ENCODE results near the gene NKX2-2.

Gene NKX2-2

DNA sequence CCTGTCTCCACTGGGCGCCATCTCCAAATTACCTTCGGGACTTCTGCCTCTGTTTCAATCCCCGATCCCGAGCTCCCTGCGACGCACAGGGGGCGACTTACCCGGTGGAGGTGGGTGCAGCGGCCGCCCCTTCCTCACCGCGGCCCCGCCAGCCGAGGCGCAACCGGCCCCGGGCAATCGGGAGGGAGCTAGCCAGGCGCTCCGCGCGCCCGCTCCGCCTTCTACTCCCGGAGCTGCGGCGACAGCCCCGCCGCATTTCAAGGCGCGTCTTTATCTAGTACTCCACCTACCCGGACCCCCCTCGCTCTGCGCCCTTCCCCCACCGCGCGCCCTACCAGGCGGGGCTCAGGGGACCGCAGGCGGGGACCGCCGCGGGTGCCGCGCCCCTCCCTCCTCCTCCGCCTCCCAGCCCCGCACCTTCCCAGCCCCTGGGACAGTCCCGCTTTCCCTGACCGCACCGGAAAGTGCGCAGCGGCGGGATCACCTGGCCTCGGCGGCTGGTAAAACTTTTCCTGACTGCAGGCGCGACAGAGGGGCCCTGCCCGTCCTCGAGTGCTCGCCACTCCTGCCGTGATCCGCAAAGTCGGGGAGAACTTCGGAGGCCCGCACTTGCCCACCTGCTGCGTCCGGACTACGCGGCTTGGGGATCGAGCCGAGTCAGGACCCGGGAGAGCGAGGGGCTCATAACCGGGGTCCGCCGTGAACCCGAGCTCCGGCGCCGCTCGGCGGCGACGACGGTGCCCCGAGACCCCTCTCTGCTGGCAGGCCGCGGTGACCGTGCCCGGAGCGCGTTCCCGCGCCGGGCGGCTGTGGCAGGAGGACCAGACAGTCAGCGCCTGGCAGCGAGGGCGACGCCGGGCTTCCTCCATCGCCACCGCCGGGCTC, 8.0 kb upstream of the NKX2-2 start:
- no peak for DNase-seq

DNA sequence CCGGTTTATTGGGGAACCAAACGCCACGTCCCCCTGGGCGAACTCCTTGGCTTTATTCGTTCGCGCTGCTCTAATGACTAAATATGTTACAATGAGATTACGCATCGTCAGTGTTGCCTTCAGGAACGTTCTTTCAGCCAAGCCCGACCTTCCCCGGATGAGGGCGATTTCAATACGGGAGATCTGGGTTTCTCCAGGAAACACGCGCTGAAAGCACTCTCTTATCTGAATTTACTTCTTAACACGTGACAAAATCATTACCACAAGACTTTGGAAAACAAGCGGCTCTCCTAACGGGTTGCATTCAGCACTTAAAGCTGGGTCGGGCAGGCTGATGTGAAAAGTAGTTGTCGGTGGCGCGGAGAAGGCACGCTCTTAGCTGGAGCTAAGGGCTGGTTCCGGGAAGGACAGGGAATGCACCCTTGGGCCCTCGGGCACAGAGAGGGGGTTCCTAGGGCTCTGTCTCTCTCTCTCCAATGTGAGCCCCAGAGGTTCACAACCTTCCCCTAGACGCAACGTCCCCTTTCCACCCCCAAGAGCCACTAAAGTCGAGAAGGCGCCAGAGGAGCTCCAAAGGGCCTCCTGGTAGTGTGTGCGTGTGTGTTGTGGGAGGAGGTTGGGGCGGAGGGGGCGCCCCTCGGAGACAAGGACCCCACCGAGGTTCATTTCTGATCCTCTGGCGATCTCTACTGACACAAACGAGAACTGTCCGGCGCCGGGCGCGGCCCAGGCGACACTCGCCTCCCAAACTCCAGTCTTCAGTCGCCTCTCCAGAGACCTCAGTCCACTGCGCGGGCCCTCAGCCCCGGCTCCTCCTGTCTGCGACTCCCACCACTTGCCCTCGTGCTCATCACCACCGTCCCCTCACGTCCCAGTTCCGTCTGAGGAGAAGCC, 7.1 kb upstream of the NKX2-2 start:
- no peak for DNase-seq

DNA sequence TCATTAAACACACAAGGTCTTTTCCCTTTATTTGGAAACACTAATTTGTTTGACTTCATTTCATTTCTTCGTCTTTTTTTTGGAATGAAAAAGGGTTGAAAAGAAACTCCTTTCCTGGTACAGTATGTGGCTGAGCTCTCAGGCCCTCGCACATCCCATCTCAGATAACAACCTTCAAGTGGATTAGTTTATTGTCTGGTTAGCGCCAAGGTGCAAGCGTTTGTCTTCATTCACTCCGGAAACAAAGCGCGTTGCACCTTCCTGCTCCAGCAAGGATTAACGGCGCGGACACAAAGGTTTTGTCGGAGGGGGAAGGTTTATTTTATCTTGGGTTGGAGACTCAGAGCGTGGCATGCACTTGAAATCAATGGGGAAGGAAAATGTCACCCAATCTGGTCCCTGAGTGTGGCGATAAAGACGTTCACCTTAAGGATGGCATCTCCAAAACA, 5.3 kb upstream of the NKX2-2 start:
- DNase-seq: no peak

DNA sequence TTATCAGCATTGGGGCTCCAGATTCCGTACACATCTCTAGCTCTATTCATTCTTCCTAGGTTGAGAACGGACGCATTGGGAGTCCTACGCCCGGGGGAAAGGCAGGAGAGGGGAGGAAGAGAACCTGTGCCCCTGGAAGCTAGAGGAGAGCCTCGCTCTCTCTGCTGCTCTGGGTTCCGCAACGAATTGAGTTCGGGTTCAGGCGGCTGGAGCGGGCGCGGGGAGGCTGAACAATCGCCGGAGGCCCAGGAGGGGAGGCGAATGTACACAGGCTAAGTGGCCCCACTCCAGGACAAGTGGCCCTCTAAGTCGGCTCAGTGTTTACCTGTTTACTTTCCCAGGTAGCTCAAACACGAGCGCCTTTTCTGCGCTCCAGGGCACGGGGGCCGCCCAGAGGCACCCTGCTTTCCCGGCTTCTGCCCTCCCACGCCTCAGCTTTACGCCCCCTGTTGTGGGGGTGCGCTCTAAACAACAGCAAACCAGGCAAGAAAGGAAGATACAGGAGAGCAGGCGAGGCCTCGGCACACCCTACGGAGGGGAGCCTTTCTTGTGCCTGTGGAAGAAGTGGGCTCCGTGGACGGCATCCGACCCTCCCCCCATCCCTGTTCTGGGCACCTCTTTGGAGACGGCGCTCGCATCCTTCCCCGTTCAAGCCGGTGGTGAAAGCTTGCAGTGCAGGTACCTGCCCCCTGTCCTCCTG, 4.6 kb upstream of the NKX2-2 start:
- no peak for DNase-seq

DNA sequence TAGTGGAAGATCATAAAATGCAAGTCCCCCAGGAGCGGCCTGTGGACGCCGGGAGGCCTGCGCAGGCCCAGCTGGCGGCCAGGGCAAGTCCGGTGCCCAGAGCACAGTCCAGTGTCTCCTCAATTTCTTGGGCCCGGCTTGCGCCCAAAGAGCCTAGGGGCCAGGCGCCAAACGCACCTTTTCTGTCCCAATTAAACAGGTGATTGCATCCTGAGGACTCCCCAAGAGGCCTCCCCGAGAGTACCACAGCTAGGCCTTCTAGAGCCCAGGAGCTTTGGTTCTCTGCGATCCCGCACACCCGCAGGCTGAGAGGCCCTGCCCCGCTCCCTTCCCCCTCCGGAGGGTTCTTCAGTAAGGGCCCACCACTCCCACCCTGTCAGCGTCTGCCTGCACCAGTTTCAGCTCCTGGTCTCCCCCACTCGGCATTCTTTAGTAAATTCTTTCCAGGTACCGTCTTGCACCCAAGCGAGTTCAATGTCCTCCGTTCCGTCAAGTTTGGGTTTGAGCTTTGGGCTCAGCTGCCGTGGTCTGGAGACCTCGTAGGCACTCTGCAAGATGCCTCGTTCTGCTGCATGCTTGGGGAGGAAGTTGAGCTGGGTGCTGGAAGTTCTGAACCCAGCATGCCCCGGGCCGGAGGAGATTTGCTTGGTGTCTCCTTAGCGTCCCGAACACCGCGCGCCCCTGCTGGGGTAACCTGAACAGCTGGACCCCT, 3.9 kb upstream of the NKX2-2 start:
- no peak for DNase-seq

DNA sequence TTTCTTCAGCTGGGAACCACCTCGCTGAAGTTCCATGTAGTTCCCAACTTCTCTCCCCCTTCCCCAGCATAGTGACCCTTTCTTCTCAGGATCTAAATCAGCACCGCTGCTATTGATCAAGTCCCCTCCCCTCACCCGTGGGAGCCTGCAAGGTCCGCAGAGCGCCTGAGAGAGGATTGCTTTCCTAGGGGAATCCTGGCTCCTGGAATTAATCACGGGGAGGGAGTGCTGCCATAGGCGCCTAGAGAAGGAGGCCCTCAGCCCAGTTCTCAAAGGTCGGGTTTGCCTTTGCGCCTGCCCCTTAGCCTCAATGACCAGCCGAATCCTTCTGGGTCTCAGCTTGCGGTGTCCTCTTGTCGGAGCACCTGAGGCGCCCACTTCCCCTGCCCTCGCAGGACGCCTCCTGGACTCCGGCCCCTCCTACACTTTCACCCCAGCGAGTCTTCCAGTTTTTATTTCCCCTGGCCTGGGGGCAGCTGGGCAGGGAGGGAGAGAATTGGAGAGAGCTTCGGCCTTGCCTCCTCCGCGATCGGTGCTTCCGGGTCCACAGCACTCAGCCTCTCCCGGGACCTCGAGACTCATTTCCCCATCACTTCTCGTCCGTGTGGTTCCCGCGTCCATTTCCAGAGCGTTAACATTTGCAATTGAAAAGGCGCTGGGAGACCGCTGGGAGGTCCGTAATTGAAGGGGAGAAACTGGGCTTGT, 3.1 kb upstream of the NKX2-2 start:
- no peak for DNase-seq

DNA sequence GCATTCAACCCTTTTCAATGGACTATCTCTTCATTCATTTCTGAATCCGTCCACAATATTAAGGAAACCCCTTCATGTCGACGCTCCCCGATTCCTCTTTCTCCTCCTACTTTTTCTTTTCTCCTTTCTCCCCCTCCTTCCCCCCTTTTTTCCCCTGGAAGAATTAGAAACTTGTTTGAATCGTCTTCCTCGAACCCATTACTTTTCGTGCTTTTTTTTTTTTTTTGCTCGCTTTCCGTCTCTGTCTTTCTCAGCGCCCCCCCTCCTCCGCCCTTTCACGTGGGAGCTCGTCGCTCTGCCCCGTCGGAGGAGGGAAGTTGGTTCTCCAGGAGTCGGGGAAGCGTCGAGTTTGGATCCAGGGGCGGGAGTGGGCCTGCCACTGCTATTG, 2.3 kb upstream of the NKX2-2 start:
- DNase-seq: no peak

DNA sequence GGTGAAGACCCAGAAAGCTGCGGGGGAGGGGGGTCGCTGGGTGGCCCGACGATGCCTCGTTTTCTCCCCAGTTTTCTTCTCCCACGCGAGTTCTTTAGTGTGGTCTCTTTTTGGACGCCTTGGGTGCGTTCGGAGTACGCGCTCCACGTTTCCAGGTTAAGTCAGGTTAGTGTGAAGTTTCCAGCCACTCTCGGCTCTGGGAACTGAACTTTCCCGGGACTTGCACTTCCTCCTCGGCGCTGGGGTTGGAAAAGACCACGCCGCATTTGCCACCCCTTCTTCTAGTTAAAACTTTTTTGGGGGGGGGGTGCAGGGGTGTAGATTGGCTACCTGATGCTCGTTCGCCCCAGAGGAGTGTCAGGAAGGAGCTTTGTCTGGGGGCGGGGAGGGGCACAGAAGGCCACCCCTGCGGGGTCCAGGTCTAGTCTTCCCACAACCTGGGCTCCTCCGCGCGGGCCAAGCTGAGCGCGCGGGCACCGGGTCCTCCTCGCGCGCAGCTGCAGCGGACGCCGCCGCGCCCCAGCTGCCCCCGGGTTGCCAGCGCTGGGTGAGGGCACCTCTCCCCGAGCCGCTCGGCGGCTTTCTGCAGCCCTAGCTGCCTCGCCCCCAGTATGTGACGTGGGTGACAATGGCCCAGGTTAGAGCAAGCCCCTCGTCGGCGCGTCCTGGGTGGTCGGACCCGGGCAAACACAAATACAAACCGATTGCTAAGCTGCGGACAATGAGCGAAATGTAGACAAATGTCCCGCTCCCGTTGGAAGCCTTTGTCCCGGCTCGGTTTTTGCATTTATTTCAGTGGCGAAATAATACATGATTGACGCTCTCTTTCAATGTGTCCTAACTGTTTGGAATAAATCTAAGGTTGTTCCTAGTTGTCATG, 1.7 kb upstream of the NKX2-2 start:
- DNase-seq: no peak

DNA sequence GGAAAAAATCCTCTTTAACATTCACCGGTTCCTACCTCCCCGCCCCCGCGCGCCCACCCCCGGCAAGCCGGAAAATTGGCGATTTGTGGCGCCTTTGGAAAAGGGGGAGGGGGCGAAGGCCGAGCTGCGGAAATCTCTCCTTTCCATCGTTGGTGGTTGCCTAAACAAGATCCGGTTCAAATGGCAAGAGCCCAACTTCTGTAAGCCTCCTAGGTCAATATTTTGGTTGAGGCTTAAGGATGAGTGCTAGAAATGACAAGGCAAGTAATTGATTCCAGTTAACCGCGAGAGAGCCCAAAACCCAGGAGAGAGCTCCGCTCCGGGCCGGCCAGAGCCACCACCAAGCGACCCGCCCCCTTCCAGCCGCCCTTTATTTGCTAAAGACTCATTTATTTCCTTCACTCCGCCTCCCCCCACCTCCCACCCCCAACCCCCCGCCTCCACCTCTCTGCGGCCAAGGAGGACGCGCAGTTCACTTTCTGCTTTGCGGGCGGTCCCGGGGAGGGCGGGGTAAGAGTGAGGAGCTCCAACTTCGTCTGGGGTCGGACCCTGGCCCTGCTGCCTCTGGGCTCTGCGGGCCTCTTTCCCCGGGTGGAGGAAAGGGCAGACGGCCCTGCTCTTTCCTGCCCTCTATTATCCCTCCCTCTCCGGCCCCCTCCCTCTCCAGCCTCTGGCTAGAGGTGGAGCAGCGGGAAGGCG, 838 bp upstream of the NKX2-2 start:
- DNase-seq: no peak

DNA sequence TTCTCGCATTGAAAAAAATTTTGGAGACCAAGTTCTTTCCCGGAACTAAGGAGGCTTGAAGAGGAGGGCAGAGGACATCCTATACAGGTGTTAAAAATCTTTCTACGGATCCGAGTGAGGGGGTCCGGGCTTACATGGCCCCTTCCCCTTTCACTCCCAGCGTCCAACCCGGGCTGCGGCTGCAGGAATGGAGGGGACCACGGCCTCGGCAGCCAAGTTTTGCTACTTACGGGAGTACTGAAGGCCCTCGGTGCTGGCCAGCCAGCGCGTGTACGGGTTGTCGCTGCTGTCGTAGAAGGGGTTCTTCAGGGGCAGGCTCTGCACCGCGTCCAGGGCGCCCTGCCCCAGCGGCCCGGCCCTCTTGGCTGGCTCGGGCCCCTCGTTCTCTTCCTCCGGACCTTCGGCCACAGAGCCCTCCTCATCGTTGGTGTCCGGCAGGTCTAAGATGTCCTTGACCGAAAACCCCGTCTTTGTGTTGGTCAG, 642 bp downstream of the NKX2-2 start:
- no peak for DNase-seq

DNA sequence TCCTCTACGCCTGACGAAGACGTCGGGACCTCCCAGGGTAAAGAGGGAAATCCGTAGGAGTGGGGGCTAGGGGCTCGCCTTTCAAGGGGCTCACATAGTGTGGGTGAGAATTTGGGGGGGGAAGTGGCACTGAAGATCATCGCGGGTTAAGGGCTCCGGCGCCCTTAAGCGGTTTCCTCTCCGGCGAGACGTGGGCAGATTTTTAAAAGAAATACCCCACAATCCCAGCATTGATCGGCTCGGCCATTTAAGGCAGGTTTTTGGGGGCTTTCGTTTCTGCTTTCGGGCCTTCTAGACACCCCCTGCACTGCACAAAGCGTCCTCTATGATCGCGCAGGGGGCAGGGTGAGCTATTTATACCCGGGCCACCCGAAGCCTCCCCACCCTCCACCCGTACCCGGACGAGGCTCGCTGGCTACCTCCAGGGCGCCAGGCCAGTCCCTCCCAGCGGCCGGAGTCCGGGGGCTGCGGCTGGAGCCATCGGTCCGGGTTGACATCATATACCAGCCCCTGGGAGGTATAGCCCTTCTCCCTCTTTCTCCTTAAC, 1.2 kb downstream of the NKX2-2 start:
- DNase-seq: no peak

DNA sequence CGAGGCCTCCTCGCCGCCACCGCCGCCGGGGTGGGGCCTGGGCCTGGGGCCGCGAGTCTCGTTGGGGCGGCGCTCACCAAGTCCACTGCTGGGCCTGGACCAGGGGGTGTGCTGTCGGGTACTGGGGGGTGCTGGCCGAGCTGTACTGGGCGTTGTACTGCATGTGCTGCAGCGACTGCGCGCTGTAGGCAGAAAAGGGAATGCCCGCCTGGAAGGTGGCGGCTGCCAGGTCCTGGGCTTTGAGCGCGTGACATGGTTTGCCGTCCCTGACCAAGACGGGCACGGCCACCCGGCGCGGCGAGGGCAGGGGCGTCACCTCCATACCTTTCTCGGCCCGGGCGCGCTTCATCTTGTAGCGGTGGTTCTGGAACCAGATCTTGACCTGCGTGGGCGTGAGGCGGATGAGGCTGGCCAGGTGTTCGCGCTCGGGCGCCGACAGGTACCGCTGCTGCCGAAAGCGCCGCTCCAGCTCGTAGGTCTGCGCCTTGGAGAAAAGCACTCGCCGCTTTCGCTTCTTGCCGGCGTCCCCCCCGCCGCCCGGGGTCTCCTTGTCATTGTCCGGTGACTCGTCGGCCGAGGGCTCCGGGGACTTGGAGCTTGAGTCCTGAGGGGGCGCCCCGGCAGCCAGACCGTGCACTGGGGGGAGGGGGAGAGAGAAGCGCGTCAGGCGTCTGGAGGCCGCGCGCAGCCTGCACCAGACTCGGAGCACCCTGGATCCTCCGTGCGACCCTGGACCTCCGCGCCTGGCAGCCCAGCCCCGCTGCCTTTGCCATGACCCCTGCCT, 1.8 kb downstream of the NKX2-2 start:
- no peak for DNase-seq

DNA sequence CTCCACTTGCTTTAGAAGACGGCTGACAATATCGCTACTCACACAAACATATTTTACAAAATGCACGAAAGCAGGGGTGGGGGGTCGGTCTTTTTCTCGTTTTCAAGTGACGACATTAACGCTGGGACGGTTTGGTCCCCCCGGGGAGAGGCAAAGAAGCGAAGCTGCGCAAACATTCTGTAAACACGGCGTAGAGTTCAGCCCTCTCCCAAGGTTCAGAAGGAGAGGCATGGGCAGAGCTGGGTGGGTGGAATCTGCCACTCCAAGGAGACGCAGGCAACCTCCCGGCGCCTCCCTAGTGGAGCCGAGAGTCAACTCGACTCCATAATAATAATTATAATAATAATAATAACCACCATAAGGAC, 2.4 kb downstream of the NKX2-2 start:
- no peak for DNase-seq

DNA sequence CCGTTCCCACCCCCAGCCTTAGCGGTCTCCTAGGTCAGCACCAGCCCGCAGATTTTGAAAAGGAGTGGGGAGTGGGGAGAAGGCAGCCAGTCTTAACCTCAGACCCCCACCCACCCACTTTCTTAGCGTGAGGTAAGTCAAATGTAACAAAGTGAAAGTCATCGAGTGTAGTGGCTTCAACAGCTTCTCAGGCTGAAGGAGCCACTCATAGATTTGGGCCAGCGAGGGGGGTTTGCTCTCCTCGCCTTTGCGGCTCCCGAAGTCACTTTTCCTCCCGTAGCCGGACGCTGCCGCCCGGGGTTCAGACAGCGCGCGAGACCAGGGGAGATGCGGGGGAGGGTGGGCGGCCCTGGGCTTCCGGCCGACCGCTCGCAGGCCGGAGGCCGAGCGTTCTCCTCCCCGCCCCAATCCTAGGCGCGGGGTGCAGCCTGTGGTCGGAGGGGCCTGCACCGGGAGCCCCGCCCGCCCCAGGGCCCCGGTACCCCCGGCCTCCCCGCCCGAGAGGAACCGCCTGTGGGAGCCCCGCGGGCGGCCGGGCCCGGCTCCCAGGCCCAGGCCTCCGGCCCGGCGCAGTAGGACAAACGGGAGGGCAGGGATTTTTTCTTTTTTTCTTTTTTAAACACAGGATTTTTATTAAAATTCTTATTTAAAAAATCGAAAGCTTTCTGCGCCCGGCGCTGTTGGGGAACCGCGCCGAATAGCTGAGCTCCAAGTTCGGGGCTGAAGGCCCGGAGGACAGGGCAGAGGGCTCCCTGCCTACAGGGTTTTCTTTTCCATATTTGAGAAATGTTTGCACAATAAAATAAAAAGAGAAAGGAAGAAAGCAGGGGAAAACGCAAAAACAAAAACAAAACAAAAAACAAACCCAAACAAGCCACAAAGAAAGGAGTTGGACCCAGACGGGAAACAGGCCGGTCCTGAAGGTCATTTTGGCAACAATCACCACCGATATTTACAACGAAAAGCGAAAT, 3.2 kb downstream of the NKX2-2 start:
- DNase-seq: no peak

DNA sequence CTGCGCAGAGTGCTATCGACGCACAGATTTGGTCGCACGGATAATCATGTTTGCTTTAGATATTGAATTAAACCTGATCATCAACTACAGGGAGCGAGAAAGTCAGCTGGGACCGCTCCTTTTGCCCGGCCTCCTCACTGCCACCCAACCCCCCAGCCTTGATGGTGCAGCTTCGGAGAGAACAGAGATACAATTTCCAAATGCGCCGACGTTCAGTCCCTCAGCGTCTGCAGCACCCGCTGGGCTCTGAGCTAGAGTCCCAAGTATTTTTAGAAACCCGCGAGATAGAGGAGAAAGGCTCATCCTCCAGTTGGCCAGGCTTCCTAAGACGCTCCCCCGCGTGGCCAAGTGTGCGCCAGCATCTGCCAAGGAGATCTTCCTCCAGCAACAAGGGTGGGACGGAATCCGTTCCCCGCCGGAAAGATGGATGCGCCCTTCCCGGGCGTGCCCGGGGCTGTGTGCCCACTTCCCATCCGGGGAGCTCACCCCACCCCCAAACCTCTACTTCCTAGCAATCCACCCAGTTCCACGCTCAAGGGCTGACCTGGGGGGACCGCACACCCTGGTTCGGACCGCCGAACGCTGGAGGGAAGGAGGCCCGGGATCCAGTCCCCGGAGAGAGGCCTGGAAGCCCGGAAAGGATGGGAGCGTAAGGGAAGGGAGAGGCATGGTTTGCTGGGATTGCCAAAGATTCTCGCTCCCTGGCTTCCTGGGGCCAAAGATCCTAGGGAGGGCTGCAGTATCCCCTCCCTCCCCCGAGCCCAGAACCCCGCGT, 4.1 kb downstream of the NKX2-2 start:
- no peak for DNase-seq

DNA sequence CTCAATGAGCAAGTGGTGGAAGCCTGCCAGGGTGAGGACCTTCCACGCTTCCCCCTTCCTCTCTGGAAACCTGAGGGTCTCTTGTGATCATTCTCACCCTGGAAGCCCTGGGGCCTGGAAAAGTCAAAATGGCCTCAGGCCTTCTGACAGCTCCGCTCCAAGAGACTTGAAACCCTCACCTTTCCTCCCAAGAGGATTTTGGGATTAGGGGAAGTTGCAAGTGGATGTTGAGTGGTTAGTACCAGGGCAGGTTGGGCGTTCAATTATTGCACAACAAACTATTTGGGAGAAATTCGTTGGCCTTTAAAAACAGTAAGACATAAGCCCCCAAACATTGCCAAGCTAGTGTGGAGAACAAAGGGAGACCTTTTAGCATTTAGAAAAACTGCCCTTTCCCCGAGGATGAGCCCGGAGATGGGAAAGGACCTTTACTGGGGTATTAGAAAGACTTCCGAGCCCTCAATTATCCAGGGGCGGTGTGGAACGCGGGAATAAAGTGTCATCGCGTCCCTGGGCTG, 4.7 kb downstream of the NKX2-2 start:
- DNase-seq: no peak
